SHP77 (cell line): ENCODE measurements around the gene CACNA1H.
A peak's percentile ranks its signal among the peaks of the same experiment; 100 is the strongest.
"Not testable (repeated sequence)": the region's sequence is repeated elsewhere in the genome, so short reads cannot be mapped to it uniquely, and the experiment has no call there.

ENCODE experiments used
- DNase-seq, 2 experiments: peaks; one replicate each; lab custom pipeline; 2025; lab: John Stamatoyannopoulos, UW

The CACNA1H gene

DNA sequence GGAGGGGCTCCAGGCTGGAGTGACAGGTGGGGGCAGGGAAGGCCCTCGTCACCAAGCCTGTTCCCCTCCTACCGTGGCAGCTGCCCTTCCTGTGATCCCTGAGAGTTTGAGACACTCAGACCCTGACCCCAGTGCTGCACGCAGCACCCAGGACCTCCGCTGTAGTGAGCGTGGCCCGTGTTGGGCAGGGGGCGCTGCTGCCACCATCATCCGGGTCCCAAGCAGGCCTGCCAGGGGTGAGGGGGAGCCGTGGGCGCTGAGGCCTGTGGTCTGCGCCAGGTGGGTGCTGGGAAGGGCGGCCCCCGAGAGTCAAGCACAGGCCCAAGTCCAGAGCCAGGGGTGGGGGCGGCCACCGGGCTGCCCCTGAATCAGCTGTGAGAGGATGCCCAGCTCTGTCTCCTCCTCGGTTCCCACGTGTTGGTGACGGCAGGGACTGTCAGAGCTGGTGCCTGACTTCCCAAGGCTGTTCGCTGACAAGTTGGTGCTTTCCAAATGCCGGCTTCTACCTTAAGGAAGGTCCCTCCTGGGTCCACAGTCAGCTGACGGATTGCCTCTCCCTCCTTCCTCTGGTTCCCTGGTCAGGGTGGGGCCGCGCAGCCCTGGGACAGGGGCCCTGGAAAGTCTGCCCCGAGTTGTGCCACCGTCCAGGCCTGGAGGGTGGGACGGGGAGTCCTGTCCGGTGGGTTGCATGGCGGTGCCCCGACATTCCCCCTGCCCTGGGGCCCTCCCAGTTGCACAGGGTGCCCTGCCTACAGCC, 41.1 kb downstream of the CACNA1H start:
- DNase-seq: no peak

DNA sequence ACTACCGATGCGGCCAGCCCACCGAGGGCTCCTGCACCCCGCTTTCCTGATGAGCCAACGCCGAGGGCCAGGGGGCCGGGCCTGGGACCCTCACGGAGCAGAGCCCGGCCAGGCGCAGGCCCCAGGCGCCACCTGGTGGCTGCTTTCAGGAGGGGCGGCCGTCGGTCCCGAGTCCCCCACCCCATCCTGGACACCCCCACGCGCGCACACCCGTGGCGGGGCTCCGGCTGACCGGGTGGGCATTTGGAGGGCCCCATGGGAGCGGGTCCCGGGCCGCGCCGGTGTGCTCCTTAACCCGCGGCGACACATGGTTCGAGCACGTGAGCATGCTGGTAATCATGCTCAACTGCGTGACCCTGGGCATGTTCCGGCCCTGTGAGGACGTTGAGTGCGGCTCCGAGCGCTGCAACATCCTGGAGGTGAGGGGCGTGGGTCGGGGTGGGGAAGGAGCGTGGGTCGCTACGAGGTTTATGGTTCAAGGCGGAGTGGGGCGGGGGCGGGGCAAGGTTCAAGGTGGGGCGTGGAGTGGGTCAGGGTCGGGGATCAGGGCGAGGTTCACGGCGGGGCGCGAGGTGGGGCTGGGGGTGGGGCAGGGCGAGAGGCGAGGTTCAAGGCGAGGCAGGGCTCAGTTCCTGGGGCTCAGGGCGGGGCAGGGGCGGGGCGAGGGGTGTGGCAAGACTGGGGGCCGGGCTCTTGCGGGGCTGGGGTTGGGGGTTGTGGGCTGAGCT, 41.9 kb downstream of the CACNA1H start:
- DNase-seq: no peak

DNA sequence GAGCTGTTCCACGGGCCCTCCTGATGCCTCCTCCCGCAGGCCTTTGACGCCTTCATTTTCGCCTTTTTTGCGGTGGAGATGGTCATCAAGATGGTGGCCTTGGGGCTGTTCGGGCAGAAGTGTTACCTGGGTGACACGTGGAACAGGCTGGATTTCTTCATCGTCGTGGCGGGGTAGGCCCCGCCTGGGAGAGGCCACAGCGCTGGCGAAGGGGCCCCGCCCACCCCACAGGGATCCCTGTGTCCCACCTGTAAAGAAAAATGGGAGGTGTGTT, 42.4 kb downstream of the CACNA1H start:
- DNase-seq: no peak

DNA sequence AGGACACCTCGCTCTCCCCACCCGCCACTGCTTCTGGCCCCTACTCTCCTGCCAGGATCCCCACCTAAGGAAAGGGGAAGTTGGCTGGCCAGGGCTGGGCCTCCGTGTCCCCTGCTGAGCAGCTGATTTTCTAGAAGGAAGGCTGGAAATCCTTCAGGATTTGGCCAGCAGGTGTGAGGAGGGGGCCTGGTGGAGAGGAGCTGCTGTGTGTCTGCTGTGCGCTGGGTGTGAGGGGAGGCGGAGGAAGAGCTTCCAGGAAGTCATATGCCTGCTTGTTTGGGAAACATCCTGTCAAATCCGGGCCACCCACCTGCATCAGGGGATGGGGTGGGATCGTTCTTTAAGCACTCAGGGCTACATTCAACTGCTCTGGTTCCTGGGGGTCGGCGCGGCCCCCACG, 43.6 kb downstream of the CACNA1H start:
- no peak for DNase-seq

DNA sequence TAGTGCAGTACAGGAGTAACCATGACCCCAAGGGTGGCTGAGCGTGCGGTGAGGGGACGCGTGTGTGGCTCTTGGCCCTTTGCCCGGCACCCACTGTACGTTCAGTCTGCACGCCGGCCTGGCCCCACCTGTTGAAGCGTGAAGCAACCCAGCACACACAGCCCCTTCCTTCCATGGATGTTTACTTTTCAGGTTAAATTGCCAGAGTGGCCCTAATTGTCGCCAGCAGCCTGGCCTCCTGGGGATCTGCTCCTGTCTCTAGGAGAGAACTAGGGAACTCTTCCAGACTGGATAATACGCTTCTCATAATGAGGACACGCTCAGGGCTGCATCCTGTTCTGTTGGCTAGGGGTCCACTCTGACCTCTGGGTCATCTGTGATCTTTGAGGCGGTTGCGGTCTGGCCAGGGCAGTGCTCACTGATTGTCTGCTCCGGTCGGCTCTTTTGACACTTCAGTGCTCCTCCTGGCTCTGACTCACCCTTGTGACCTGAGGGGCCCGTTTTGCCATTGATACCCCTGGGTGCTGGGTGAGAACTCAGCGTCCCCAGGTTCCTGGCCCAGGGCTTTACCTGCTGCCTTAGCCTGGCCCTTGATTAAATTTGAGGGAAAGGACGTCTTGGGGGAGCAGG, 44.4 kb downstream of the CACNA1H start:
- peak; percentile 32 to 71 for DNase-seq

DNA sequence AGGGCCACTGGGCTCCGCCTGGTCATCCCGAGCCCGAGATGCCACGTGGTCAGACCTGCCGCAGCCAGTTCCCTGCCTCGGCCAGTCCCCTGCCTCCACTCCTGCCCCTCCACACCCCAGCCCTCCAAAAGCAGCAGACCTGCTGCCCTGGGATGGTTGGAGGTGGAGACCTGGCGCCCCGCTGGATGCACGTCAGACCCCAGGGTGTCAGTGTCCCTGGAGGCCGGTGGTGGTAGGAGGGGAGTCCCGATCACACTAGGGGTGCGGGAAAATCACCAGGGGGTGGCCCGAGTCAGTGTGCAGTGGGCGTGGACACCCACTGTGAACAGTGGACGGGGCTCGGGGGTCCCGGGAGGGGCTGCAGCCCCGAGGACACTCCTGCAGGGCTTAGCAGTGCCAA, 45.3 kb downstream of the CACNA1H start:
- no peak for DNase-seq

DNA sequence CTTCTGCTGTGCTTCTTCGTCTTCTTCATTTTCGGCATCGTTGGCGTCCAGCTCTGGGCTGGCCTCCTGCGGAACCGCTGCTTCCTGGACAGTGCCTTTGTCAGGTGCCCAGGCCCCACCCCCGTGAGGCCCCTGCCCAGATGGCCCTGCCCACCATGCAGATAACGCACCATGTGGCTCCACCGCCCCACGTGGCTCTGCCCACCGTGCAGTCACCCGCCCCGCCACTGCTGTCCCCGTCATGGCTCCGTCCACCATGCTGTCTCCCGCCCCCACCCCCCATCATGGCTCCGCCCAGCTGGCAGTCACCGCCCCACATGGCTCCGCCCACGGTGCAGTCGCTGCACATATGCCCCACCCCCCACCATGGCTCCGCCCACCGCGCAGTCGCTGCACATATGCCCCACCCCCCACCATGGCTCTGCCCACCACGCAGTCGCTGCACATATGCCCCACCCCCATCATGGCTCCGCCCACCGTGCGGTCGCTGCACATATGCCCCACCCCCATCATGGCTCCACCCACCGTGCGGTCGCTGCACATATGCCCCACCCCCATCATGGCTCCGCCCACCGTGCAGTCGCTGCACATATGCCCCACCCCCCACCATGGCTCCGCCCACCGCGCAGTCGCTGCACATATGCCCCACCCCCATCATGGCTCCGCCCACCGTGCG, 45.9 kb downstream of the CACNA1H start:
- not testable (repeated sequence) for DNase-seq

DNA sequence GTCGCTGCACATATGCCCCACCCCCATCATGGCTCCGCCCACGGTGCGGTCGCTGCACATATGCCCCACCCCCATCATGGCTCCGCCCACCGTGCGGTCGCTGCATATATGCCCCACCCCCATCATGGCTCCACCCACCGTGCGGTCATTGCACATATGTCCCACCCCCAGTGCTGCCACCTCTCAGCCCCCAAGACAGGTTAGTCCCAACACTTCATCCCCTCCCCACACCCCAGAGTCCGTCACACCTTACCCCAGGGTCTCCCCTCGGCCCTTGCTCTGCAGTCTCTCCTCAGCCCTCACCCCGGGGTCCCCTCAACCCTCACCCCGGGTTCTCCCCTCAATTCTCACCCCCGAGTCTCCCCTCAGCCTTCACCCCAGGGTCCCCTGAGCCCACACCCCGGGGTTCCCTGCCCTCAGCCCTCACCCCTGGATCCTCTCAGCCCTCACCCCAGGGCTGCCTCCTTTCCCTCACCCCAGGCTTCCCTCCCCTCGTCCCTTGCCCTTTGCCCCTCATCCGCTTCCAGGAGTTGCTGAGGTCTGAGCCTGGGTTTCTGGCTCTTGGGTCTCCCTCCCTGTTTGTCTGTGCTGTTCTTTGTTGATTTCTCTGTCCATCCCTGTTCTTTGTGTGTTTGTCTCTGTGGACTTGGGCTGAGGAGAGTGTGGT, 46.6 kb downstream of the CACNA1H start:
- DNase-seq: no peak

DNA sequence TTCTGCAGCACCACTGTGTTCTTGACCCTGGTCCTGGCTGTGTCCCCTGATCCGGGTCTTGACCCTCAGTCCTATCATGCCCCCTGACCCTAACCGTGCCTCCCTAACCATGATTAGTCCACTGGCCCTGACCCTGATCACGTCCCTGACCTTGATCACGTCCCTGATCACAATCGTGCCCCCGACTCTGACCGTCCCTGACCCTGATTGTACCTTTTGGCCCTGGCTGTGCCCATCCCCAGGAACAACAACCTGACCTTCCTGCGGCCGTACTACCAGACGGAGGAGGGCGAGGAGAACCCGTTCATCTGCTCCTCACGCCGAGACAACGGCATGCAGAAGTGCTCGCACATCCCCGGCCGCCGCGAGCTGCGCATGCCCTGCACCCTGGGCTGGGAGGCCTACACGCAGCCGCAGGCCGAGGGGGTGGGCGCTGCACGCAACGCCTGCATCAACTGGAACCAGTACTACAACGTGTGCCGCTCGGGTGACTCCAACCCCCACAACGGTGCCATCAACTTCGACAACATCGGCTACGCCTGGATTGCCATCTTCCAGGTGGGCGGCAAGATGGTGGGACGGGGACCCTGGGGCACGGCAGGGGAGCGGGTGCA, 47.2 kb downstream of the CACNA1H start:
- DNase-seq: no peak

DNA sequence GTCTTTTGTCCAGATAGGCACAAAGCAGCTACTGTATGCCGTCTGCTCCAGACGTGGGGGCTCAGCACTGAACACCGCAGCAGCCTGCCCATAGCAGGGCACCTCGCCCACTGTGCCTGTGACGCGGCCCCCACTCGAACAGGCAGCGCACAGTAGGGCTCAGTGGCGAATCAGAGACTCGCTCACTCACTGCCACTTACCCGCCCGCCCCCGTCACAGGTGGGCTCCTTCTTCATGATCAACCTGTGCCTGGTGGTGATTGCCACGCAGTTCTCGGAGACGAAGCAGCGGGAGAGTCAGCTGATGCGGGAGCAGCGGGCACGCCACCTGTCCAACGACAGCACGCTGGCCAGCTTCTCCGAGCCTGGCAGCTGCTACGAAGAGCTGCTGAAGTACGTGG, 48.5 kb downstream of the CACNA1H start:
- no peak for DNase-seq

DNA sequence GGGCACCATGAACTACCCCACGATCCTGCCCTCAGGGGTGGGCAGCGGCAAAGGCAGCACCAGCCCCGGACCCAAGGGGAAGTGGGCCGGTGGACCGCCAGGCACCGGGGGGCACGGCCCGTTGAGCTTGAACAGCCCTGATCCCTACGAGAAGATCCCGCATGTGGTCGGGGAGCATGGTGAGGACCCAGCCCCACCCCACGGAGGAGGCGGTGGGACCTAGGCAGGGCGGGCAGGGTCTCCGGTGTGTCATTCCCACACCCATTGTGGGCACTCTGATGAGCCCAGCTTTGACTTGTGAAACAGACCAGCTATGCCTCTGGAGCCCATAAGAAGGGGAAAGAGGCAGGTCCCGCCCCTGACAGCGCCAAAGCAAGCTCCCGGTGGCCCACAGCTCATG, 49.4 kb downstream of the CACNA1H start:
- DNase-seq: no peak

DNA sequence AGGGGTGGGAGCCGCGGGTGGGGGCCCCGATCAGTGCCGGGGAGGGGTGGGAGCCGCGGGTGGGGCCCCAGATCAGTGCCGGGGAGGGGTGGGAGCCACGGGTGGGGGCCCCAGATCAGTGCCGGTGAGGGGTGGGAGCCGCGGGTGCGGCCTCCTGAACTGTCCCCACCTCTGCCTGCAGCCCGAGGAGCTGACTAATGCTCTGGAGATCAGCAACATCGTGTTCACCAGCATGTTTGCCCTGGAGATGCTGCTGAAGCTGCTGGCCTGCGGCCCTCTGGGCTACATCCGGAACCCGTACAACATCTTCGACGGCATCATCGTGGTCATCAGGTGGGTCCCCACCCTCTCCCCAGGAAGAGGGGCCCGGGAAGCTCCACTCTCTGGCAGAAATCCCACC, 52.0 kb downstream of the CACNA1H start:
- DNase-seq: no peak

DNA sequence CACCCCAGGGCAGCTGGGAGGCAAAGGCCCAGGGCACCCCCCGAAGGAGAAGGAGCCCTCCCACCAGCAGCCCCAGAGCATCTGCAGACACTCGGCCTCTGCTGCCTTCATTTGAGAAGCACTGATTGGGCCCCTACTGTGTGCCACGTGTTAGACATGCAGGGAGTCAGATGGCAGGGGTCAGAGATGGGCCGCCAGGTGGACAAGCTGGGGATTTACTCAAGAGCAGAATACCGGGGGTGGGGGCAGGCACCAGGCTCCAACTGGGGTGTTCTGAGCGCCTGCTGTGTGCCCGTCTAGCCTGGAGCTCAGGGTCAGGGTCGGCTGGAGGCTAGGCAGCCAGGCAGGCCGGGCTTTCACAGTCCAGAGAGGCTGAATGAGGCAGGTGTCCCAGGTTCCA, 53.4 kb downstream of the CACNA1H start:
- DNase-seq: no peak

DNA sequence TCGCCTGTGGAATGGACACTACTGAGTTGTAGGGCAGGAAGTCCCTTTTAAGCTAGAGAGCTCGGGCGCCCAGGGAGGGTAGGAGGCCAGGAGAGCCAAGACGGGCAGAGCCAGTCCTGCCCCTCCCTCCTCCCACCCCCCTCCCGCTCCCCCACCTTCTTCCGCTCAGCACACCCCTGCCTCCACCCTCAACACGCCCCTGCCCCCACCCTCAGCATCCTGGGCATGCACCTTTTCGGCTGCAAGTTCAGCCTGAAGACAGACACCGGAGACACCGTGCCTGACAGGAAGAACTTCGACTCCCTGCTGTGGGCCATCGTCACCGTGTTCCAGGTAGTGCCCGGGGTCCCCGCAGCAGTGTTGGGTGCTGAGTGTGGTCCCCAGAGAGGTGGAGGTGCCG, 53.9 kb downstream of the CACNA1H start:
- DNase-seq: no peak

DNA sequence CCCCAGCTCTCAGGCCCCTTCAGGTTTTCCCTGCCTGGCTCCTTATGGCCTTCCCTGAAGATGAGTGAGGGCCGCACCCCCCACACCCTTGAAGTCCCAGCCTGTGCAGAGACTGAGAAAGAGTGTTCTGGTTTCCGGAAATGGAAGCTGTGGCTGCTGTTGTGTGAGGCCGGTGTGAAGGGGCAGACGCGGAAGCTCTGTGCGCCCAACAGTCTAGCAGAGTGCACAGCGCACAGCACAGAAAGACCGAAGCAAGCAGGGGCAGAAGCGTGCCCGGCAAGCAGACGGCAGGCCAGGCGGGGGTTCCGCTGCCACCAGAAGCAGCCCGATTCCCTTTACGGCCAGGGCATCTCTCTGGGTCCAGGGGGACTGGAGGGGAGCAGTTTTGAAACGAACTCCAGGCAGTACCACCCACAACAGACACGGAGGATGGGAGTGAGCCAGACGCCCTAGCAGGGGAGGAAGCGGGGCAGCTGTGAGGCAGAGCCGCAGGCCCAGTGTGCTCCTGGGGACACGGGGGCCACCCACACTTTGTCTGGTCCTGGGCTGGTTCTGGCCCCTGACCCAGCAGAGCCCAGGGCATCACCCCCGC, 55.4 kb downstream of the CACNA1H start:
- no peak for DNase-seq

DNA sequence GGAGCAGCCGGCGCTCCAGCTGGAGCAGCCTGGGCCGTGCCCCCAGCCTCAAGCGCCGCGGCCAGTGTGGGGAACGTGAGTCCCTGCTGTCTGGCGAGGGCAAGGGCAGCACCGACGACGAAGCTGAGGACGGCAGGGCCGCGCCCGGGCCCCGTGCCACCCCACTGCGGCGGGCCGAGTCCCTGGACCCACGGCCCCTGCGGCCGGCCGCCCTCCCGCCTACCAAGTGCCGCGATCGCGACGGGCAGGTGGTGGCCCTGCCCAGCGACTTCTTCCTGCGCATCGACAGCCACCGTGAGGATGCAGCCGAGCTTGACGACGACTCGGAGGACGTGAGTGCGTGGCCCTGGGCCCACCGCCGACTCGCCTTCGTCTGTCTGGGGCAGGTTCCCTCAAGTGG, 56.2 kb downstream of the CACNA1H start:
- no peak for DNase-seq

DNA sequence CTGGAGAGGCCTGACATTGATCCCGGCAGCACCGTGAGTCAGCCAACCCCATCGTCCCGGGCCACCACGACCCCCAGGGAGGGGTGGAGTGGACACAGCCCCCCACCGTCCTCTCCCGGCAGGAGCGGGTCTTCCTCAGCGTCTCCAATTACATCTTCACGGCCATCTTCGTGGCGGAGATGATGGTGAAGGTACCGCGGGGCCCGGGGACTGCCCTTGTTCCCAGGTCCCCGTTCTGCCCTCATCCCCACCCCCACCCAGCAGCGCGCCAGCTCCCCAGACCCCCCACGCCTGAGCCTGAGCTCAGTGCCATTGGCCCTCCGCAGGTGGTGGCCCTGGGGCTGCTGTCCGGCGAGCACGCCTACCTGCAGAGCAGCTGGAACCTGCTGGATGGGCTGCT, 57.6 kb downstream of the CACNA1H start:
- DNase-seq: no peak

DNA sequence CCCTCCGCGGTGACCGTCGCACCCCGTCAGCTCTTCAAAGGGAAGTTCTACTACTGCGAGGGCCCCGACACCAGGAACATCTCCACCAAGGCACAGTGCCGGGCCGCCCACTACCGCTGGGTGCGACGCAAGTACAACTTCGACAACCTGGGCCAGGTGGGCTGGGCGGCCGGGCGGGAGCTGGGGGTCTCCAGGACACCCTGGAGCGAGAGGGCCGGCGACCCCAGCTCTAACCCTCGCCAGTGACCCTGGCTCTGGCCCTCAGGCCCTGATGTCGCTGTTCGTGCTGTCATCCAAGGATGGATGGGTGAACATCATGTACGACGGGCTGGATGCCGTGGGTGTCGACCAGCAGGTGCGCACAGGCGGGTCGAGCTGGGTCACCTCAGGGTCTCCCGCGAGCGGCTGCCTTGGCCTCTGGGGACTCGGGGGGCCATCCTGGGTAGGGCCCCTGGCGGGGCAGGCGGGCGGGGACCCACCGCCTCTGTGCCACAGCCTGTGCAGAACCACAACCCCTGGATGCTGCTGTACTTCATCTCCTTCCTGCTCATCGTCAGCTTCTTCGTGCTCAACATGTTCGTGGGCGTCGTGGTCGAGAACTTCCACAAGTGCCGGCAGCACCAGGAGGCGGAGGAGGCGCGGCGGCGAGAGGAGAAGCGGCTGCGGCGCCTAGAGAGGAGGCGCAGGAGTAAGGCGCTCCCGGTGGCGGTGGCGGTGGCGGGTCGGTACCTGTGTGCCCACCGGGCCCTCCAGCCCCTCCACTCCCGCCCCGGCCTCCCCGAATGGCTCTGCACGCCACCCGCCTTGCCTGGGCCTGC, 58.8 kb downstream of the CACNA1H start:
- DNase-seq: no peak

DNA sequence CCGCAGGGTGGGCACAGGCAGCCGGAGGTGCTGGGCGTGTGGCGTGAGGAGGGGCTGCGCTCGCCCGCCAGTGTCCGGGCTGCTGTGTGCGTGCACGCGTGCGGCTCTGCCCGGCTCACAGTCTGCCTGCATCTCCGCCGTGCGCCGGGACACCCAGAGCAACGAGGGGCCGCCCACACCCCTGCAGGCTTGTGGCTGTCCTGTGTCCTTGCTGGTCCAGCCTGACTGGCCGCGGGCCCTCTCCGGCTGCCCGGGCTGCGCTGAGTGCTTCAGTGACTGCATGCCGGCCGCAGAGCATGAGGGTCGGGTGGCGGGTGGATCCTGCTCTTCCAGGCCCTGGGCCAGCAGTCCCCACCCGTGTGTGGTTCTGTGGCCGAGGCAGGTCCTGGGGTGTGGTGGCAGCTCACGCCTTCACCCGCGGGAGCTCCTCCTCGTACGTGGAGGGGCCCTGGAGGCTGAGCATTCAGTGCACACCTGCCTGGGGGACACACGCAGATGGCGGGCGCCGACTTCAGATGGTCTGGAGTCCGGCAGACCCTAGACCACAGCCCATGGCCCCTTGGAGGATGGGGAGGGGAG, 59.8 kb downstream of the CACNA1H start:
- no peak for DNase-seq

DNA sequence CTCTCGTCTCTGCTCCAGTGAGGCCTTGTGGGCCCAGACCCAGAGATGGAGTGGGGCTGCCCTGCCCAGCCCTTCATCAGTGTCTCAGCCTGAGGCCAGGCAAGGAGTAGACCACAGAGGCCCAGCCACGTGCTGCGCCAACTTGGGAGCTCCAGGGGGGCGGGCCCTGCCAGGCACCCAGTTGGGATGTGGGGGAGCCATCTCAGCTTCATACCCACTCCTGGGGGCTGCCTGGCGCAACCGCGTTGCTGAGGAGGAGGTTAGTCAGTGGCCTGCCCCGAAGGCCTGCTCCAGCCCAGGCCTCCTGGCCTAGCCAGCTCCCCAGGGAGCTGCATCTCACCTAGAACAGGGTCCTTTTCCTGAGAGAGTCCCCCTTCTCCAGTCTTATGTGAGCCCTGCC, 60.3 kb downstream of the CACNA1H start:
- no peak for DNase-seq
